Measurements from ENCODE around the gene H2BK1. TPM values are rescaled to one million over a fixed set of nuclear protein-coding genes. Genes with fewer than 3 reads are reported as not detected.

Gene H2BK1
- total and polyA plus RNA-seq, 2 donors = not detected

DNA sequence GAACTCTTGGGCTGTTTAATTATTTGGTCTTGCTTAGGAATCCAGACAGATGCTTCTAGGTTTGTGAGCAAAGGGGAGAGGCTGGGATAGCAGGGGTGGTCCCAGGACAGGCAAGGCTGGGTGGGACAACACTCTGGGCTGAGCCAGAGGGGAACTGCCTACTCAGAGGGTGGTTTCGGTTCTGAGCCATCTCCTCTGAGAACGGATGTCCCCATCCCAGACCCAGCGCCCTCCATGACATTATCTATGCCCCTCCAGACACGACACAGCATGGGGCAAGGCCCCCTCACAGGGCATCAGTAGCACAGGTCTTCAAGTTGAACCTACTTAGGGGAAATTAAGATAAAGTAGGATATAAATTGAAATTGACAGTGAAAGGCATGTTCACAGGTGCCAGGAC, 30.3 kb downstream of the H2BK1 start:
- H3K27ac ChIP-seq (ENCODE audit: low read depth) = no peak overlapping the region
- 73% methylated on average over 4 of the region's 4 CpGs for WGBS
- no peaks in the 10 kb centered on the region for H3K4me1 ChIP-seq (ENCODE audit: insufficient read depth)
- H3K4me3 ChIP-seq (ENCODE audit: low read depth, low read length) = no peak overlapping the region
- DNase-seq (ENCODE audit: extremely low spot score) = no peak
- no peaks in the 10 kb centered on the region for H3K36me3 ChIP-seq (ENCODE audit: insufficient read depth)

DNA sequence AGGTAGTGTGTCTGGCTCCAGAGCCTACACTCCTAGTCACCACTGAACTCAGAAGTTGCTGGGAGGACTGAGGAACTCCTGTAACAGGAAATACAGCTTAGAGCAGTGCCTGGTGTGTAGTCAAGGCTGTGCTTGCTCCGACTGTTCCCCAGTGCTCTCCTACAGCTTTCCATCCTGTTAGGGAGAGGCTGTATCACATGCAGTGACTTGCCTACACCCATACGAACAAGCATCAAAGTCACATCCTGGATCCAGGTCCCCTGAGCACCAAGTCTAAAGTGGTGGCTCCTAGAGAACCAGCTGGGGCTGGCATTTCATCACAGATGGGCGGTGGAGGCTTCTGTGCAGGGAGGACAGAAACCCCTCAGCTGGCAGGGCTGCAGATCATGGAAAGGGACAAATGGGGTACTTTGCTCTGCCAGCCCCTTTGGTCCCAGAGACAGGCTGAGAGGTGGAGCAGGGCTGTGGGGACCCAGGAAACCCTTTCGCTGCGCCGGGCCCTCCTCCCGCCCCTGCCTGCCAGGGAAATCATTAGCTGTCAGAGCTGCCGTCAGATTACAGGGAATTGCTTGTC, 30.9 kb downstream of the H2BK1 start:
- no peak for DNase-seq (ENCODE audit: extremely low spot score)
- 75% methylated on average over 8 of the region's 8 CpGs for WGBS
- Histone ChIP-seq H3K4me1 (ENCODE audit: insufficient read depth) (no peaks in the 10 kb centered on the region), H3K36me3 (ENCODE audit: insufficient read depth) (no peaks in the 10 kb centered on the region), H3K4me3 (ENCODE audit: low read depth, low read length) (no peak overlapping the region), H3K27ac (ENCODE audit: low read depth) (no peak overlapping the region)

DNA sequence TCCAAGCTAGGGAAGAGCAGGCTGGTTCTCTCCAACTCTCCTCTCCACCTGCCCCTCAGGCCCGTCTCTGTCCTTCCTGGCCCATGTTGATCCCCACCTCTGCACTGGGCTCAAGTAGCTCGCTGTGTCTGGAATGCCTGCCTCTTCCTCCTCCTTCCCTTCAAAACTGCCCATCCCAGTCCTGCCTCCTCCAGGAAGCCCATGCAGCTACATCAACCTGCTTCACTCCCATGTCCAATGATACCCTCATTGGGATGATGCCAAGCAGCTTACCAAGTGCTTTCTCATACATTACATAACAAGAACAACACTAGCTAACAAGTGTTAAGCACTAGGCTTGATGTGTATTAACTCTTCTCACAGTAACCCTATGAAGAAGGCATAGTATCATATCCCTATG, 31.5 kb downstream of the H2BK1 start:
- no peaks in the 10 kb centered on the region for H3K4me1 ChIP-seq (ENCODE audit: insufficient read depth)
- DNase-seq (ENCODE audit: extremely low spot score) = no peak
- WGBS = 58% methylated on average over 2 of the region's 2 CpGs
- no peaks in the 10 kb centered on the region for H3K36me3 ChIP-seq (ENCODE audit: insufficient read depth)
- H3K27ac ChIP-seq (ENCODE audit: low read depth) = no peak overlapping the region
- H3K4me3 ChIP-seq (ENCODE audit: low read depth, low read length) = no peak overlapping the region

DNA sequence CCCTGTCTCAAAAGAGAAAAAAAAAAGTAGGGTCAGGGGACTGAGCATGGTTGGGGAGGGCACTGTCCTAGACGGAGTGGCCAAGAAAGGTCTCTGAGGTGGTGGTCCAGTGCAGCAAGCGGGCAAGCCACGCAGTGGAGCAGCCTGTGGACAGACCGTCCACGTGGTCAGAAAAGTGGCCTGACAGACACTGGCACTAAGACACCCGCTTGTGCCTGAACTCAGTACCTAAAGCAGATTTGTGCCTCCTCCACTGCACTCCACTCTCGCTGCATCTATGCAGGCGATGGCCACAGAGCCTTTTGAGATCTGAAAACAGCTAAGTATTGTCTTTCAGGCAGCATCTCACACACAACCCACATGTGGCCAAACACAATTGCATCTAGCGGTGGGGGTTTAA, 32.1 kb downstream of the H2BK1 start:
- Histone ChIP-seq H3K4me3 (ENCODE audit: low read depth, low read length) (no peak overlapping the region), H3K27ac (ENCODE audit: low read depth) (no peak overlapping the region), H3K36me3 (ENCODE audit: insufficient read depth) (no peaks in the 10 kb centered on the region), H3K4me1 (ENCODE audit: insufficient read depth) (no peaks in the 10 kb centered on the region)
- no peak for DNase-seq (ENCODE audit: extremely low spot score)
- 92% methylated on average over 9 of the region's 9 CpGs for WGBS

DNA sequence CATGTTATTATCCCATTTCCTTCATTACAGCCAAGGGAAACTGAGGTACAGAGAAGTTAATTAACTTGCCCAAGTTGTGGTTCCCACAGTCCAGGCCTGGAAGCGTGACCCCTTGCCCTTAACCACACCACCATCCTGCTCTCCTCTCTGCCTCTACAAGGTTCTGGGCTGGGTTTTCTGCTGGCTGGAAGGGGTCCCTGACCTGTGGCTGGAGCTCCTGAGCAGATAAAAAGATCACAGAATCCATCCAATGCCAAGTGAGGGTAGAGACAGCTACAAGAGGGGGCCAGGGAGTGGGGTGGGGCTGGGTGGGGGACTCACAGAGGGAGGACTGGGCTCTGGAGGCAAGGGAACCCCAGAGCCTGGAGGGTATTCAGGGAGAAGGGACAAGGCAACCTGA, 33.0 kb downstream of the H2BK1 start:
- DNase-seq (ENCODE audit: extremely low spot score) = no peak
- H3K27ac ChIP-seq (ENCODE audit: low read depth) = no peak overlapping the region
- H3K36me3 ChIP-seq (ENCODE audit: insufficient read depth) = no peaks in the 10 kb centered on the region
- H3K4me3 ChIP-seq (ENCODE audit: low read depth, low read length) = no peak overlapping the region
- 92% methylated on average over 1 of the region's 1 CpG for WGBS
- no peaks in the 10 kb centered on the region for H3K4me1 ChIP-seq (ENCODE audit: insufficient read depth)

DNA sequence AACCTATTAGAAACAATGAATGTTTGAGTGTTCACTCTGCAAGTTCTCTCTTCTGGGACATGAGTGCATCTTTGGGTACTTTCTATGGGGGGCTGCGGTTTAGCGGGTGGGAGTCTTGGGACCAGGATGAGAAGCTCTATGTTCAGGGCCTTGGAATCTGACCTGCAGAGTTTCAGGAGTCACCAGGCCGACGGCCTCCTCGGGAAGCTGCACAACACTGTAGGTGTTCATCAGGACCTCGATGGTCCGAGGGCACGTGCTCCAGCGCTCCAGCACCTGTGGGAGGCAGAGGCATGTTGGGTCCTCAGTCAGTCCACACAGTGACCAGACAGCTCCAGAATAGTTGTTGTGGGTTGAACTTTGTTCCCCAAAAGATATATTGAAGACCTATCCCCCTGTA, 33.9 kb downstream of the H2BK1 start:
- no peaks in the 10 kb centered on the region for H3K4me1 ChIP-seq (ENCODE audit: insufficient read depth)
- no peaks in the 10 kb centered on the region for H3K36me3 ChIP-seq (ENCODE audit: insufficient read depth)
- no peak for DNase-seq (ENCODE audit: extremely low spot score)
- H3K27ac ChIP-seq (ENCODE audit: low read depth) = no peak overlapping the region
- WGBS = 92% methylated on average over 9 of the region's 9 CpGs
- H3K4me3 ChIP-seq (ENCODE audit: low read depth, low read length) = no peak overlapping the region

DNA sequence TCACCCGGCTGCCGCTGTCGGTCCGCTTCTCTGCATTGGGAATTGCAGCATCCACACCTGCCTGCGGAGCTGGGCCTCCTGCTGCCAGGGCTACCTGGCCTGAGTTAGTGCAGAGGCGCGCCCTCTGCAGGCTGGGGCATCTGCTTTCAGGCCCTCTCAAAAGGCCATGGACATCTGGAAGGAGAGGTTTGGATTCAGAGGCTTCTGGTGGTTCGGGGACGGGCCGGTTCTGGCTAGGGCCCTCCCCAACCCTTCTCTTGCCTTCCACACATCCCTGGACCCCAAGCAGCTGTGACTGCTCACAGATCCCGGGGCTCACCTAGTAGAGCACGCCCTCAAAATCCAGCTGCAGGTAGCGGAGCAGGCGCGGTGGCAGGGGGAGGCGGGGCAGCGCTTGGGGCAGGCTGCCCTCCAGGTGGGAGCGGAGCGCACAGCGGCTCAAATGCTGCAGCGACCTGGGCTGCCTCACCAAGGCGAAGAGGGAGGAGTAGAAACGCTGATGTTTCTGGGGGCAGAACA, 34.4 kb downstream of the H2BK1 start:
- no peaks in the 10 kb centered on the region for H3K4me1 ChIP-seq (ENCODE audit: insufficient read depth)
- no peak for DNase-seq (ENCODE audit: extremely low spot score)
- 76% methylated on average over 23 of the region's 23 CpGs for WGBS
- H3K36me3 ChIP-seq (ENCODE audit: insufficient read depth) = no peaks in the 10 kb centered on the region
- no peak overlapping the region for H3K27ac ChIP-seq (ENCODE audit: low read depth)
- H3K4me3 ChIP-seq (ENCODE audit: low read depth, low read length) = no peak overlapping the region

DNA sequence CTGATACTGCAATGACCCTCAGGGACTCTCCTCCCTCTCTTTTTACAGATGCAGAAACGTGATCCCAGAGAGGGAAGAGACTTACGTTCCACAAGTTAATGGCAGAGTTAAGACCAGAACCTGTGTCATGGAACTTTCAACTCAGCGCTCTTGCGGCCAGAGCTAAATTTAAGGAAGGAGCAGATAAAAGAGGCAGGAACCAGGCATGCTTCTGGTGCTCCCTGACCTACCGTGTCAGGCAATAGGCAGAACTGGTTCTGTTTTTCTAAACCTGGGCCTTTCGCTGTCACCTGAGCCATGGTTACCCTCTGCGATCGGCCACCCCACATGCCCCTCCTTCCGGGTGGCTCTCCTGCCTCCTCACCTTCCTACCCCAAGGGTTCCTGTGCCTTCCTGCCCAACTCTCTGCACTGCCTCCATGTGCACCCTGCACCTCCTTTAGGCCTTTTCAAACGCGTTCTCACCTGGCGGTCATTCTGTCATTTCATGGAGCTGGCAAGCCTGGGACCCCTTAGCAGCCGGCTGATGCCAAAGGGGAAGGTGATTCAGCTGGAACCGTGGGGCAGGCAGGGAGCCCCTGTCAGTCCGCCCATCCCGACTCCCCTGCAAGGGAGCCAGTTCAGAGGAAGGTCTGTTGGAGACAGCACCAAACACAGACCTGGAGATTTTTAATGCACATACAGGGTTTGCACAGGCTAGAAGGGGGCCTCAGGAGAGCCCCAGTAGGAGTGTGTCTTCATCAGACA, 35.1 kb downstream of the H2BK1 start:
- H3K27ac ChIP-seq (ENCODE audit: low read depth) = no peak overlapping the region
- 80% methylated on average over 16 of the region's 16 CpGs for WGBS
- no peak for DNase-seq (ENCODE audit: extremely low spot score)
- no peaks in the 10 kb centered on the region for H3K36me3 ChIP-seq (ENCODE audit: insufficient read depth)
- no peaks in the 10 kb centered on the region for H3K4me1 ChIP-seq (ENCODE audit: insufficient read depth)
- no peak overlapping the region for H3K4me3 ChIP-seq (ENCODE audit: low read depth, low read length)

DNA sequence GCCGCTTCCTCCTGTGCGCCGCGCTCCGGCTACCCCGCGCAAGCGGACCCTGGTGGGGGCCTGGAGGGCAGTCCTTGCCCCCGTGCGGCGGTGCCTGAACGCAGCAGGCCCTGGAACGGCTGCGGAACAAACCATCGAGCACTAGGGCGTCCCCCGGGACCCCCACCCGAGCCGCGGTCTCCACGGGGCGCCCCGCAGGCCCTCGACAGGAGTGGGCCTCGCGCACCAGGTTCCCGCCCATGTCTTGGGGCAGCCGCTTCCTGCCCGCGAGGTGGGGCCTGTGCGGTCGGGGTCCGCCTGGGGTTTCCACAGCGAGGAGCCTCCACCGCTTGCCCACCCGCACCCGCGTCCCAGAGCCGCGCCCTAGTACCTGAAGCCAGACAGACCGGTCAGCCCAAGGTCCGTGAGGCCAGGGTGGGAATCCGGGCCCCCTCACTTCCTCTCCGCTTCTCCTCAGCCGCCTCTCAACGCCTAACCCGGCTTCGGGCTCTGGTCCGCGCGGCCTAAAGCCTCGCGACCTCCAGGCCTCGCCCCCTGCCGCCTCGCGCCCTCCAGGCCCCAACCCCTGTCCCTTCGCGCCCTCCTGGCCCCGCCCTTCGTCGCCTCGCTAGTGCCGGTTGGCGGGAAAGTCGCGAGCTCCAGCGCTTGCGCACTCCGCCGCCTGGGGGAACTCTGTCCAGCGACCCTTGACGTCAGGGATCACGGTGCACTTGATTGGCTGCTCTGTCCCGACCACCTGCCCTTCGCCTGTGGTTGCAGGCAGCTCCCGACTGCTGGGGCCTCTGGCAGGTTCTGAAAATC, 35.8 kb downstream of the H2BK1 start:
- no peak for DNase-seq (ENCODE audit: extremely low spot score)
- H3K4me3 ChIP-seq (ENCODE audit: low read depth, low read length) = no peak overlapping the region
- no peaks in the 10 kb centered on the region for H3K4me1 ChIP-seq (ENCODE audit: insufficient read depth)
- H3K27ac ChIP-seq (ENCODE audit: low read depth) = no peak overlapping the region
- 59% methylated on average over 77 of the region's 77 CpGs for WGBS
- no peaks in the 10 kb centered on the region for H3K36me3 ChIP-seq (ENCODE audit: insufficient read depth)

DNA sequence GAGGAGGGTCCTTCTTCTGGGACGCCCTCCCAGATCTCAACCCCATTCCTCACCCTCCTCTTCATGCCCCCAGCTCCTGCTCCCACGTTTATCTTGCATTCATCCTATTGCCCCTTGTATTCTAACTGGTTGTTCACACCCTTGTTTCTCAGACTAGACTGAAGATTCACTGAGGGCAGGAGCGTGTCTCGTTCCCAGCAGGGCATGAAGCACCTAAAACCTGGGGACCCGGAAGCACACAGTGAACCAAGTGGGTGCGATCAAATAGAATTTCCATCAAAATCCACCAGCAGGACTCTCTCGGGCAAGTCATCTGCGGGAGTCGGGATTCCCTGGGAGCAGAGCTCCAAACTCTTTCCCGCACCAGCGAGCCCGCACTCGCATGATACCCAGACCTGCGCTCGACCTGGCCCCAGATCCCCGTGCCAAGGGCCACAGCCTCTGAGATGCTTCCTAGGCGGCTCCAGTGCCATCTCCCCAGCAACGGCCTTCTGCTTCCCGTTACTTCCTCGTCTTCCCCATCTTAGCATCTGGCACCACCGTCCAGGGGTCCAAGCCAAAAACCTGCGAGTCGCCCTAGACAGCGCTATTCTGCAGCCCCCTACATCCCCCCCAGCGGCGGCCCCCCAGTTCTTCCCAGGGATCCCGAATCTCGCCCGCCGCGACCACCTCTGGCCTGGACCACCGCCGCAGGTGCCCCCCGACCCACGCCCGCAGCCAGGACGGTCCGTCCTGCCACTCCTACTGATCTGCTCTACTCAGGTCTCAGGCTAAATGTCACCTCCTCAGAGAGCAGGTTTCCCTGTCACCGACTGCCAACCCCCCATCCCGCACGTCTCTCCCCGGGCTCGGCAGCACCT, 36.7 kb downstream of the H2BK1 start:
- Histone ChIP-seq H3K36me3 (ENCODE audit: insufficient read depth) (no peaks in the 10 kb centered on the region), H3K4me3 (ENCODE audit: low read depth, low read length) (no peak overlapping the region), H3K4me1 (ENCODE audit: insufficient read depth) (no peaks in the 10 kb centered on the region), H3K27ac (ENCODE audit: low read depth) (no peak overlapping the region)
- 88% methylated on average over 43 of the region's 43 CpGs for WGBS
- DNase-seq (ENCODE audit: extremely low spot score) = no peak

DNA sequence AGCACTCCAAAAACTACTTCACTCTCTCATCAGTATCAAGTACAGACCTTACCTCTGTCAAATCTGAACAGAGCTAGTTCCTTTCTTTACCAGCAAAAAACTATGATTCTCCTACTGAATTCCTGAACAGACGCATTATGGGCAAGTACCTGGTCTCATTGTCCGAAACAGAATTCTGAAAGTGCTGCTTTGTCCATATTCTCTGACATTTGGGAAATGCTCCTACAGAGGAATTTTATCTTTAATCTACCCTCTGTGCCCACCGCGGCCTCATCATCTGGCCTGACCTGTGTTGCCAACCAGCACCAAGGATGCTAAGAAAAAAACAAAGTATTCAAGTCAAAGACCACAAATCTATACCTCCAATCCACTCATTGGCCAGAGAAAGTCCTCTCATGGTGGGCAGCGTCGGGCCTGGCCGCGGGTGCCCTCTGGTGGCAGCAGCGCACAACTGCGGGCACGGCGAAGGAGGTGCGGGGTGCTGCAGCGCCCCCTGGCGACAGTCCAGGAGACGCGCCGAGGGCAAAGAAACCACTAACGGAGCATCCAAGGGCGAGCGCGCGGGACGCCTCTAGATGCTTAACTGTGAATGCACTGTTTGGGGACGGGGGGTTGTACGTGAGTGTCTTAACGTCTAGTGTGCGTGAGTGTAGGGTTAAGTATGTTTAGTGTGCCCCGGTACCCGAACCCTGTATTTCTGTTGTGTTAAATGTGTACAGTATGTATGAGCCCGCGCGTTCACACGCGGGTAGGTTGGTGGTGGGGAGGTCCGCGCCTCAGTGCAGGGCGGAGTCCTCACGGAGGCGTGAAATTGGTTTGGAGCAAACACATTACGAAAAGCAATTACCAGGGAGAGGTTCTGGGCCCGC, 37.8 kb downstream of the H2BK1 start:
- H3K36me3 ChIP-seq (ENCODE audit: insufficient read depth) = no peaks in the 10 kb centered on the region
- no peak overlapping the region for H3K4me3 ChIP-seq (ENCODE audit: low read depth, low read length)
- no peaks in the 10 kb centered on the region for H3K4me1 ChIP-seq (ENCODE audit: insufficient read depth)
- 22% methylated on average over 42 of the region's 42 CpGs for WGBS
- no peak for DNase-seq (ENCODE audit: extremely low spot score)
- no peak overlapping the region for H3K27ac ChIP-seq (ENCODE audit: low read depth)

DNA sequence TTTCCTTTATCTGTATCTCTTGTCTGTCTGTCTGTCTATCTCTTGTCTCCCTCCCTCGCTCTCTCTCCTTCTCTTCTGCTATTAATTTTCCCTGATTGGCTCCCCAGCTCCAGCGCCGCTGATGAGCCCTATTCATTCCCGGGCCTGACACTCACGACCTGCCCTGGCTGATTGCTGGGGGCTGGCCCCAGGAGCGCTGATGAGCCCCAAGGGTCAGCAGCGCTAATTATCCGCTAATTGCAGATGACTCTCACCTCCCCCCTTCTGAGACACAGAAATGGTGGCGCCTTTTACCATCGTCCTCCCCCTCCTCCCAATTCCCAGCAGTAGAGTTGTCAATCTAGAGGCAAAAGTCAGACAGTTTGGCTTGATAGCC, 41.5 kb downstream of the H2BK1 start:
- Histone ChIP-seq H3K36me3 (ENCODE audit: insufficient read depth) (no peaks in the 10 kb centered on the region), H3K27ac (ENCODE audit: low read depth) (no peak overlapping the region), H3K4me3 (ENCODE audit: low read depth, low read length) (no peak overlapping the region), H3K4me1 (ENCODE audit: insufficient read depth) (no peaks in the 10 kb centered on the region)
- WGBS = 27% methylated on average over 10 of the region's 10 CpGs
- no peak for DNase-seq (ENCODE audit: extremely low spot score)
